Effector CD4-positive, alpha-beta T cell (primary cell): ENCODE results near the gene PPIP5K1.
A peak's percentile ranks its signal among the peaks of the same experiment; 100 is the strongest.

Experiments used
- DNase-seq: peaks from one replicate; pipeline ENCODE4 v3.0.0-alpha.2; 2020

Gene PPIP5K1

DNA sequence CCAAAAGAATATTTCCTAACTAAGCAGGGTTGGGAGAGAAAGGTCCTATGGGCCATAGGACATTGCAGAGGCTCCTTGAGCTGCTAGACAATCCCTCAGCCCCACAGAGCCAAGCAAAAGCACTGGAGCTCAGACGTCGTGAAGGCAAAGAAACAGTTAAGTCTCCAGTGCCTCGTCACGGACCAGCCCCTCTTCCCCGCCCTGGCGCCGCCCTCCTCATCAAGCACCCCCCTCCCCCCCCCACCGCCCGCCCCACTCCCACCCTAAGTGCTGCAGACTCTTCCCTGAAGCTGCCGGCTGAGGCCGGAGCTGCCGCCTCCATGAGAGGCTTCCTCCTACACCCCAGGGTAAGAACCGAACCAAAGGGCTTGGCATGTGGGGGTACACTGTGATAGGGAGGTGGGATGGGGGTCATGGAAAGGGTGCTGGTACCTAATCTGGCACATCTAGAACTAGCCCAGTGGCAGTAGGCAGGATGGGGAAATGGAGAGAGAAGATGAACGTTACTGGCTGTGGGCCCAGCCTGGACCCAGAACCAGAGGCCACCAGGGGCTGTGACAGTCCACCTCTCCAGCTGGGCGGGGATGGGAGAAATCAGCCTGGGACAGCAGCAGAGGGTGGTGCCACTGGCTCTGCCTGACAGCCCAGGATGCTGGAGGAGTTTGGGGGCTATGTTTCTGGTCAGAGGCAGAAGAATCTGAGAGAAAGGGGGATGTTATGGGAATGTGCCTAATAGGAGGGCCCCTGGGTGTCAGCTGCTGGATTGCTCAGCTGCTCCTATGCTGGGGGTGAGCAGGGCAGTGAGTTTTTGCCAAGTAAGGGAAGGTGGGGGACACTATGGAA lies 72.4 kb downstream of the PPIP5K1 start, which contains the start of gene MAP1A:
Gene MAP1A, plus strand, starts transcription at position 255 of the 843 bp plus-strand sequence. CDS start 3,866 bp downstream, outside the sequence.
- no peak for DNase-seq

- DNase-seq: no peak
Observed at GRCh38 chr15:43516801-43517353, 73.1 kb downstream of the PPIP5K1 start.

GRCh38 chr15:43516185-43516584 lies 73.8 kb downstream of the PPIP5K1 start:
- no peak for DNase-seq

GRCh38 chr15:43515741-43516140 lies 74.3 kb downstream of the PPIP5K1 start:
- DNase-seq: no peak

- no peak for DNase-seq
Observed at GRCh38 chr15:43514241-43515057, 75.6 kb downstream of the PPIP5K1 start.

DNA sequence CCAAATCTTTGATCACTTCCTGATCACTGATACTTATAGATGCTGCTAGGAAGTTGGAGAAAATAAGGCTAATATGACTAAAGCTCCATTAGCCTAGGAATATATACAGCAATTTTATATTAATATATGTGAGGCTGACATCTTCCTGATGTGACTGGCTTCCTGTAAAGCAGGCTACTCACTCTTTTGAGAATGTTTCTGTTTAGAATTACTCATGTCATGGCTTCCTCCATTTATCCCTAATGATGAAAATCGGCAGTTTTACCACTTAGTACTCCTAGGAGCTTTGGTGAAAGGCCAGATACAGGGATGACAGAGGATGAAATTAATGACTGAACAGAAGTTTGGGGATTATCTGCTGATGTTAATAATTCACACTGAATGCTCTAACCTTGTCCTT lies 76.5 kb downstream of the PPIP5K1 start:
- no peak for DNase-seq

GRCh38 chr15:43511012-43511885 lies 78.8 kb downstream of the PPIP5K1 start:
- no peak for DNase-seq

GRCh38 chr15:43510200-43511011 lies 79.6 kb downstream of the PPIP5K1 start:
- peak; percentile 94 for DNase-seq

- DNase-seq: no peak
Observed at GRCh38 chr15:43509660-43510199, 80.3 kb downstream of the PPIP5K1 start.

GRCh38 chr15:43508991-43509659 lies 80.9 kb downstream of the PPIP5K1 start:
- no peak for DNase-seq

DNA sequence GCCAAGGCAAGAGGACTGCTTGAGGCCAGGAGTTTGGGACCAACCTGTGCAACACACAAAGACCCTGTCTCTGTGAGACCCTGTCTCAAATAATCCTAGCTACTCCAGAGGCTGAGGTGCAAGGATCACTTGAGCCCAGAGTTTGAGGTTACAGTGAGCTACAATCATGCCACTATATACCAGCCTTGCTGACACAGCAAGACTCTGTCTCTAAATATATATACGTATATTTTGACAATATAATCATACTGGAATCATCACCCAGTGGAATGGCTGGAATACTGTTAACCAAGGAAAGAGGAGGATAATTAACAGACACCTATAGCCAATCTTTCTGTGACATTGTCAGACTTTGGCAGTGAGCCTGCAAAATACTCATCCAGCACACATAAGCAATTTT lies 81.6 kb downstream of the PPIP5K1 start:
- no peak for DNase-seq

DNA sequence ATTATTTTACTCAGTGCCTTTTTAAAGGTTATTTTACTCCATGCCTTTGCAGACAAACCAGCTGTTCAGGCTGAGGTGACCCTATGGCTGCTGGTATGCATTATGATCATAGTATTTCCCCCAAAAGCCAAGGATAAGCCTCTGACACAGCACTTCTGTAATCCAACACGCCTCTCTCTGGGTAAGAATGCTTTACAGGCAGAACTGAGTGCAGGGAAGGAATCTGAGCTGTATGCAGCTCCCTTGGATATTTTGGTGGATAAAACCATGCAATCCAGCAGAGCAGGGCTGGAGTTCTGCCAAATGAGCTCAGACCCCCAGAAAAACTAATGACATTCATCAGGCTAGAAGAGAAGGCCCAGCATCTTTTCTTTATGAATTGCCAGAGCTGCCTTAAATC lies 84.3 kb downstream of the PPIP5K1 start:
- DNase-seq: no peak

GRCh38 chr15:43499635-43500034 lies 90.4 kb downstream of the PPIP5K1 start:
- no peak for DNase-seq

DNA sequence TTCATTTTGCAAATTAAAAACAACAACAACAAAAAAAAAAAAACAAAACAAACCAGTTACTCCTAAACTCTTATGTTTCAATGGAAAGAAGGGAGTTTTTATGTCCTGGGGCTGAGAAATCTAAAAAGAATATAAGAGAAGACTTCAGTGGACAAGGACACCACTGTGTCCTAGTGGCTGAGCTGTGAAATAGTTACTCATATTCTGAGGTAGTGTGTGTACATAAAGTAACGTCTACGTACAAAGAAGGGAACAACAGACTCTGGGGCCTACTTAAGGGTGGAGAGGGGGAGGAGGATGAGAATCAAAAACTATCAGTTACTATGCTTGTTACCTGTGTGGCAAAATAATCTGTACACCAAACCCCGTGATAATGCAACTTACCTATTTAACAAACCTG lies 91.0 kb downstream of the PPIP5K1 start:
- no peak for DNase-seq

DNA sequence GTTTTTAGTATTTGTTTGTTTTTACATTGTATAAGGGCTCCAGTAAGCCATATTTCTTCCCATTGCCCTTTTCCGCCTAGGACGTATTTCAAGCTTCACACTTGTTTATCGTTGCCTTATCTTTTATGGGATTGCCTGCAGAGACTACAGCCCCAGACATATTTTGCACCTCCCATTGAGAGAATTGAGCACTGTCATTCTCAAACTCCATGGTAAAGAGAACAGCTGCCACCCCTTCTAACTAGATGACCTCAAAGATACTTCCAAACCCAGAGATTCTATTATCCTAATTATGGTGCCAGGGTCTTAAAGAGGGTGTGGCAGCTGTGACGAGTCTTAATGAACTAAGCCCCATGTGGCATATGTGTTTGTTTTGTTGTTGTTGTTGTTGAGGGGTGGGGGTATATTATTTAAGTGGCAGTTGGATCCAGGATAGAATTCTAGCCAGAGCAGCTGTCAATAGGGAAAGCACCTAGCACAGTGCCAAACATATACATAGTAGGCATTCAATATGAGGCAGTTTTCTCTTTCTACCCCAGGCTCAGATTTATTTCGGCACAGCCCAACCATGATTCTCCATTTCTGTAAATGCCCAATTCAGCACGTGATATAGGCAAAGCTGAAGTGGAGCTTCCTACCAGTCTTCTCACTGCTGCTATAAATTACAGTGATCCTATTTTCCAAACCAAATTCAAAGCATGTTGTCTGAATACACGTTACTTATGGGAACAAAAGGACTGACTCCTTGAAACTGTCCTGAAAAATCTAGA lies 96.1 kb downstream of the PPIP5K1 start:
- DNase-seq: no peak

- peak; percentile 94 for DNase-seq
Observed at GRCh38 chr15:43492673-43493601, 97.1 kb downstream of the PPIP5K1 start, which contains the start of gene TP53BP1. Gene TP53BP1 (minus strand): TSS chr15:43493156. CDS start chr15:43493043, 113 bp downstream.

DNA sequence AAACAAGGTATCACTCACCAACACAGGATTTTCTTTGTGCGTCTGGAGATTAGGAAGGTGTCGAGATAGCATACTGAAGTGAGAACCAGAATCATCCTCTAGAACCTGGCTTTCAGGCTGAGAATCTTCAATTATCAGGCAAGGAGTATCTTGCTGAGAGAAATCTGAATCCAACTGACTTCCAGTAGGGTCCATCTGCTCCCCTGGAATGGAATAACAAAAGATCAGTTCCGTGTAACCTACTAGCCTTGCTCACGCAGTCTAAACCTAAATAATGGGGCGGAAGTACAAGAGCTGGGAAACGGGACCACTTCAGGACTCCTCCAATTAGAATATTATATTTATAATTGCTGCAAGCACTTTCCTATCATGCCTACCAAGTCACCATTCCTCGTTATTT lies 97.7 kb downstream of the PPIP5K1 start:
- no peak for DNase-seq

DNA sequence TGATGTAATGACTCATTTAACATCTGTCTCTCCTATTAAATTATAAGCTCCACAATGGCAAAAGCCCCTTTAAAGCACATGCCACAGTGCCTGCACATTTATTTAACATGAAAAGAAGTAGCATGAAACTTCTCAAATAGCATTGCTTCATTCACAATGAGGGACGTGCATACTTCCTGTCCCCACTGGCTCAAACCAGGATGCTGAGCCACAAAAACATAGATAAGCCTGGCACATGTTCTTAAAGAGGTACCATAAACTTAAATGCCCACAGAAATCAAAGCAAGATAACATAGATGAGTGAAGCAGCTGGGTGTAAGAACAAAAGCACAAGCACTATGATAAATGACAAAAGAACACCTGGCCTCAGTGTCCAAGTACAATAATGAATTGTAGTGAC lies 100.8 kb downstream of the PPIP5K1 start:
- DNase-seq: no peak

GRCh38 chr15:43488790-43489189 lies 101.2 kb downstream of the PPIP5K1 start:
- DNase-seq: no peak
